ENCODE results near the gene PLPPR5.

Gene PLPPR5

GRCh38 chr1:98849969-98850636 is 154.6 kb downstream of the PLPPR5 start:
- DNase-seq (ENCODE audit: low read depth) = no peak

DNA sequence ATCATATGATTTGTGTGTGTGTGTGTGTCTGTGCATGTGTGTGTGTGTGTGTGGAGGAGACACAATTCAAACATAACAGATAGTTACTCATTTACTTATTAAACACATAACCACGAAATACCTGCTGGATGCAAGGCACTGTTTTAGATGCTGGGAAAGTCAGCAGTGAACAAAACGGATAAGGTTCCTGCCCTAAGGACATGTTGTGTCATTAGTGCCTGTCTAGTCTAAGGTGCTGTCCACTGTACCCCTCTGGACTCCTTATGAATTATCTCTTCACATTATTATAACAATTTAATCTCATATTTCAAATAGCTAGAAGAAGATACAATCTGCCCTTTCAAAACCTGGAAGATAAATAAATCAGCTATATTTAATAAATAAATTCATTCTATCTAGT is 162.4 kb downstream of the PLPPR5 start:
- no peak for DNase-seq (ENCODE audit: low read depth)
